Stimulated activated CD4-positive, alpha-beta T cell treated with anti-CD3 and anti-CD28 coated beads, Interleukin-12 subunit alpha, Interleukin-12 subunit beta, amount 100 ng/mL, for 4 hours (primary cell): ENCODE results near the gene AGPAT2.
A peak's percentile ranks its signal among the peaks of the same experiment; 100 is the strongest.

Experiments
- DNase-seq: peaks from one replicate; pipeline ENCODE4 v3.0.0-alpha.2; 2020

The AGPAT2 gene

GRCh38 chr9:136672431-136673087 lies 14.7 kb downstream of the AGPAT2 start:
- DNase-seq, result no peak

DNA sequence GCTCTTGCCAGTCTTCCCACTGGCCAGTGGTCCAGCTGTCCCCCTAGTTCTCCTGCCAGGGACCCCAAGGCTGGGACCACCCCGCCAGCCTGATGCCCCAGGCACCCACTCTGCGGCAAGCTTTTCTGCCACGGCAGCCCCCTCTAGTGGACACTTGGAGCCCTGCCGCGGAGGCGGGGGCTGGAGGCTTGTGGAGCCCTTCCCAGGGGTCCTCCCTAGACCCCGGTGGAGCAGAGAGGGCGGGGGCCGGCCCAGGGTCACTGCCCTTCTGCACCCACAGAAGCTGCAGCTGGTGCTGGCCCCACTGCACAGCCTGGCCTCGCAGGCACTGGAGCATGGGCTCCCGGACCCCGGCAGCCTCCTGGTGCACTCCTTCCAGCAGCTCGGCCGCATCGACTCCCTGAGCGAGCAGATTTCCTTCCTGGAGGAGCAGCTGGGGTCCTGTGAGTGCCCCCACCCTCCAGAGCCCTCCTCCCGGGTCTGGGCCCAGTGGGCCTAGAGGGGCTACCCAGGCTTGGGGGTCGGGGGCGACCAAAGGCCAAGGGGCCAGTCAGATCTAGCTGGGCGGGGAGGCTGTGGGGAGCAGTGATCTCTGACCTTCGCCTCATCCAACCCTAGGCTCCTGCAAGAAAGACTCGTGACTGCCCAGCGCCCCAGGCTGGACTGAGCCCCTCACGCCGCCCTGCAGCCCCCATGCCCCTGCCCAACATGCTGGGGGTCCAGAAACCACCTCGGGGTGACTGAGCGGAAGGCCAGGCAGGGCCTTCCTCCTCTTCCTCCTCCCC lies 15.4 kb downstream of the AGPAT2 start:
- peak; percentile 48 for DNase-seq

- no peak for DNase-seq
Observed at GRCh38 chr9:136671254-136671614, 16.0 kb downstream of the AGPAT2 start.

- DNase-seq, result no peak
Observed at GRCh38 chr9:136670576-136671253, 16.5 kb downstream of the AGPAT2 start.

GRCh38 chr9:136669791-136670464 lies 17.3 kb downstream of the AGPAT2 start:
- DNase-seq, result no peak

DNA sequence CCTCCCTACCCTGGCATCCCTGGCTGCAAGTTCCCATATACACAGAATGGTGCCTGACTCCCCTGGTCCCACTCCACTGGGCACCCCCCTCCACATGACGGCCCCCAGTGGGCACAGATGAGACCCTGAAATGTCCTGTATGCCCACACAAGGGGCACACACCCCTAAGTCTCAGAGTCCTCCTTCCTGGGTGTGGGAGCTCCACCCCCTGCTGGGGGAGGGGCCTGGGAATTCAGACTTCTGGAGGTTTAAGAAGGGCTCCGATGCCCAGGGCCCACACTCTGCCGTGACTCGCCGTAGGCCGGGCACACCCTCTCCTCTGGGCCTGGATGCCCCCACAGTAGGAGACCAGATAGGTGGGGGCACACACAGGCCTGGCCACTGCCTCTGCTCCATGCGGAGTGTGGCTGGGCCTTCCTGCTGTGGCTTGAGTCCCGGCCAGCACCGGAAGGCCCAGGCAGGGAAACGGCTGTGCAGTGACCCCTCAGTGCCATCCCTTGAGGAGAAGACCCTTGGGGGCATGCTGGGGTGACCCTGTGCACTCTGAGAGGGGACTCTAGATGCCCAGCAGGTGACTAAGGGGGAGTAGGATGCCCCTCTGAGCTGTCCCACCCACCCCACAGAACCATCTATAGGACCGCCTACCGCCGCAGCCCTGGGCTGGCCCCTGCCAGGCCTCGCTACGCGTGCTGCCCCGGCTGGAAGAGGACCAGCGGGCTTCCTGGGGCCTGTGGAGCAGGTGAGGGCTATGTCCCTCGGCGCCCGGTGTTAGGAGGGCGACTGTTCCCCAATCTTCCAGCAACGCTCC lies 18.1 kb downstream of the AGPAT2 start:
- no peak for DNase-seq

GRCh38 chr9:136667940-136668760 lies 19.1 kb downstream of the AGPAT2 start:
- no peak for DNase-seq

DNA sequence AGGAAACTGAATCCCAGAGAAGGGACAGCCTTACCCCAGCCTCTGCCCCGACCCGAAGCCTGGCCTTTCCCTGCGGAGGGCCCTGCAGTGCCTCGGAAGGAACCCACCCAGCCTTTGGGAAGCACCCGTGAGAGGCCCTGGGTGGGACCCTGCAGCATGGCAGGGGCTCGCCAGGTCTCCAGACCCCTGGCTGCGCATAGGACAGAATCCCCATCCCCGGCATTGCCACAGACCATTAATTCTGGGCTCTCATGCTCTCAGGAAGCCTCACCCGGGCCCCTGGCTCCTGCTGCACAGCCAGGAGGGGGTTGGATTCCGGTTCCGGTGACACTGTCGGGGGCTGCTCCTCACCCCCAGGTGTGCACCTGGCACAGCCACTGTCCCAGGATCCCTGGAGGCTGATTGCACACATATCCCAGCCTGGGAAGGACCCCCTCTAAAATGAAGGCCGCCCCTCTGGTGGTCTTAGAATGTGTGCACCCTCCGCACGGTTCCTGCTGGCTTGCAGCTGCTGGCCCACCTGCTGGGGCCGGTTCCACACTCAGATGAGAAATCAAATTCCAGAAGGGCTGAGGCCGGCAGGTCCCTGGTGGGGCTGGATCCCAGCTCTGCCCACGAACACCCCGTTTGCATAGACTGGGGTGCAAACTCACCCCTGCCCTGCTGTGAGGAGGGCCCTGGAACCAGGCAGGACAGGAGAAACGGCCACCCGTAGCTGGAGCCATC lies 19.9 kb downstream of the AGPAT2 start:
- no peak for DNase-seq

GRCh38 chr9:136666372-136667213 lies 20.7 kb downstream of the AGPAT2 start:
- DNase-seq, result no peak

- peak; percentile 32 for DNase-seq
Observed at GRCh38 chr9:136665704-136666371, 21.4 kb downstream of the AGPAT2 start.

GRCh38 chr9:136665111-136665703 lies 22.1 kb downstream of the AGPAT2 start:
- DNase-seq, result peak; percentile 25

GRCh38 chr9:136664000-136664915 lies 23.0 kb downstream of the AGPAT2 start:
- no peak for DNase-seq

DNA sequence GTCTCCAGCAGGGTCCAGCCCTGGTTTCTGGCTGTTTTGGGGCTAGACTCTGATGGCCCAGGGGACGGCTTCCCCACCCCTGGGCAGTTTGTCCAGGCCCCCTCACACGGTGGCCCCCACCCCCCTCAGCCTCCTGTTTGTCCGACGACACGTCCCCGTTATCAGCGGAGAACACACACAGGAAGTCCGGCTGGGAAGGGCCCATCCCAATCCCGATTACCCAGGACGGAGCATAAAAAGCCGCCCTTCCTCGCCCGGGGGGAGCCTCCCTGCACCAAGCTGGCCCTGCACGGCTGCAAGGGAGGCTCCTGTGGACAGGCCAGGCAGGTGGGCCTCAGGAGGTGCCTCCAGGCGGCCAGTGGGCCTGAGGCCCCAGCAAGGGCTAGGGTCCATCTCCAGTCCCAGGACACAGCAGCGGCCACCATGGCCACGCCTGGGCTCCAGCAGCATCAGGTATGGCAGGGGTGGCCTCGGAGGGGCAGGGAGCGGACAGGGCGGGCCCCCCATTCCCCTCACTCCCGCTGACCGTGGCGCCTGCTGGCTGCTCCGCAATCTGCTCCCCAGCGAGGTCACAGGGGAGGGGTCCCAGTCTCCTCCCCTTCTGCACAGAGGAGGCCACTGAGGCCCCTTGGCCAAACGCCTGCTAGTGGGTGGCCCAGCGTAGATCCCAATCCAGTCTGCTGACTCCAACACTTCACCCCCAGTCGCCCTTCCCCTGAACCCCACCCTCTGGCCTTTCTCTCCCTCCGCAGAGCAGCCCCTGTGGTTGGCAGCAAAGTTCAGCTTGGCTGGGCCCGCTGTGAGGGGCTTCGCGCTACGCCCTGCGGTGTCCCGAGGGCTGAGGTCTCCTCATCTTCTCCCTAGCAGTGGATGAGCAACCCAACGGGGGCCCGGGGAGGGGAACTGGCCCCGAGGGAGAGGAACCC lies 24.3 kb downstream of the AGPAT2 start, which contains the start of gene EGFL7:
Gene EGFL7 (plus strand): TSS at position 261 of the 926 bp plus-strand sequence. CDS start 5,367 bp downstream, outside the sequence.
- no peak for DNase-seq

- DNase-seq, result no peak
Observed at GRCh38 chr9:136662326-136662655, 25.0 kb downstream of the AGPAT2 start.

DNA sequence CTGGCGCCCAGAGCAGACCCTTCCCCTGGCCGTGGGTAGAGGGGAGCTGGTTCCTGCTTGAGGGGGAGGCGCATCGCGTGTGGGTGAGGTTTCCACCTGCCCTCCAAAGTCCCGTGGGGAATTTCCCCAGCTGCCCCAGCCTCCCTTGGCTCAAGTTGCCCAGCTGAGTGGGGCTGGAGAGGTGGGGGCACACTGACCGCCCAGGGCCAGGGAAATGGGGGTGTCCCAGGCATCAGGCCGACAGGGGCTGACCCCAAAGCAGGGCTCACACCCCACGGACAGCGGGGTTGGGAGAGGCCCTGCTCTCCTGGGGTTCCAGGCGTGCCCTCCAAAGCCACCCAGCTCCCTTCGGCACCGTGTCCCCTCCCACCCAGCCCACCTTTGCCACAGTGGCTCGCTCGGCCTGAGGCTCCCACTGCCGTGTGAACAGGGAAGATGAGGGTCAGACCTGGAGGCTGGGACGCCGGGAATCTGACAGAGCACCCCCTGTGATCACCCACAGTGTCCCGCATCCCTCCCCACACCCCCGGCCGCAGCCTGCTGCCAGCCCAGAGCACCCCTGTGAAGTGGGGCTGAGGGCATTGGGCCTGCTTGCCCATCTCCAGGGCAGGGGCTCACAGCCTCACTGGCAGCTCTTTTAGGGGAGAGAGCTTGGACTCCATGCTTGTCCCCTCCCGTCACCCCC lies 25.5 kb downstream of the AGPAT2 start:
- DNase-seq, result no peak

- DNase-seq, result no peak
Observed at GRCh38 chr9:136660971-136661550, 26.2 kb downstream of the AGPAT2 start.
